Thyroid gland (tissue), 4 donors: ENCODE data around the gene ZSWIM5.

Experiments
- CTCF ChIP-seq, 6 experiments: fragments of 200-600 bp in 3 of 6; fragments of 450-650 bp in 3 of 6; sonication (generic) in 3 of 6; IDR thresholded peaks; one replicate each; pipeline ENCODE4 v1.5.1; 2016 to 2019; ENCODE audit warnings: antibody characterized with exemption in 6 of 6, mild to moderate bottlenecking in 2 of 6, inconsistent platforms in 1 of 6, moderate library complexity in 1 of 6
- POLR2A ChIP-seq, 2 donors: fragments of 450-650 bp; IDR thresholded peaks; one replicate each; pipeline ENCODE4 v1.6.1; 2017; ENCODE audit warnings: antibody characterized with exemption in 2 of 2, mild to moderate bottlenecking in 2 of 2, moderate library complexity in 1 of 2

GRCh38 chr1:45011837-45012638 is 194.4 kb downstream of the ZSWIM5 start, which contains the start of gene UROD:
- peak in 1 of 6 experiments; percentile 43 for TF ChIP-seq CTCF (IDR thresholded peaks at IDR 0.05)
- peak; percentile 4 to 60 for TF ChIP-seq POLR2A (IDR thresholded peaks at IDR 0.05)
